GM18873 (cell line): ENCODE measurements around the gene BBOX1.
"Not testable (repeated sequence)": the region's sequence is repeated elsewhere in the genome, so short reads cannot be mapped to it uniquely, and the experiment has no call there.

ENCODE experiments used
- ATAC-seq: cut with Tn5 transposase; IDR thresholded peaks from one replicate; pipeline ENCODE4 v1.9.1; 2021; ENCODE audit warnings: mild to moderate bottlenecking, moderate library complexity, moderate number of reproducible peaks; ENCODE audit not compliant: unreplicated experiment, low FRiP score

The BBOX1 gene

DNA sequence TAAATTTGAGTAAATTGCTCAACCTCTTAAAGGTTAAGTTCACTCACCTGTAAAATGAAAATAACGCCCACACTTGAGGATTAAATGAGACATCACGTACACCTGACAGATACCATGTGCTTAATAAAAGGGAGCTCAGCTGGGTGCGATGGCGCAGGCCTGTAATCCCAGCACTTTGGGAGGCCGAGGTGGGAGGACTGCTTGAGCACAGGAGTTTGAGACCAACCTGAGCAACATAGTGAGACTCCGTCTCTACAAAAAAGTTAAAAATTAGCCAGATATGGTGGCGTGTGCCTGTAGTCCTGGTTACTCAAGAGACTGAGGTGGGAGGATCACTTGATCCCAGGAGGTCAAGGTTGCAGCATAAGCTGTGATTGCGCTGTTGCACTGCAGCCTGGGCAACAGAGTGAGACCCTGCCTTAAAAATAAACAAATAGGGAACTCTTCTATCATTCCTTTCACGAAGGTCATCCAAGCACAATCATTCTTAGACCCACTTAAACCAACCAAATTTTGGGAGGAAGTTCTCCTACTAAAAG is 134.1 kb downstream of the BBOX1 start:
- ATAC-seq = no peak

DNA sequence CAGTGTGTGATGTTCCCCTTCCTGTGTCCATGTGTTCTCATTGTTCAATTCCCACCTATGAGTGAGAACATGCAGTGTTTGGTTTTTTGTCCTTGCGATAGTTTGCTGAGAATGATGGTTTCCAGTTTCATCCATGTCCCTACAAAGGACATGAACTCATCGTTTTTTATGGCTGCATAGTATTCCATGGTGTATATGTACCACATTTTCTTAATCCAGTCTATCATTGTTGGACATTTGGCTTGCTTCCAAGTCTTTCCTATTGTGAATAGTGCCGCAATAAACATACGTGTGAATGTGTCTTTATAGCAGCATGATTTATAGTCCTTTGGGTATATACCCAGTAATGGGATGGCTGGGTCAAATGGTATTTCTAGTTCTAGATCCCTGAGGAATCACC is 134.9 kb downstream of the BBOX1 start:
- not testable (repeated sequence) for ATAC-seq
